ENCODE results near the gene DUS2. TPM values are rescaled to one million over a fixed set of nuclear protein-coding genes. Genes with fewer than 3 reads are reported as not detected.

Gene DUS2
- total RNA-seq, 1 experiment from 2014 or later, result 27.3 TPM

GRCh38 chr16:68096491-68096890, 73.4 kb downstream of the DUS2 start:
- ATAC-seq, result no peak
- Histone ChIP-seq H3K9me3 (ENCODE audit: control insufficient read depth in 1 of 2, insufficient read depth in 1 of 2, low read depth in 1 of 2, low read length in 2 of 2) (no peaks in the 10 kb centered on the region), H3K4me3 (replicated peaks in 1 of 2; ENCODE audit: low read depth in 1 of 2, low read length in 2 of 2) (no peak overlapping the region), H3K27ac (ENCODE audit: low read depth, low read length) (no peak overlapping the region), H2AFZ (ENCODE audit: low read depth, low read length, poor library complexity, severe bottlenecking) (no peak overlapping the region), H3K36me3 (ENCODE audit: control insufficient read depth in 1 of 2, insufficient read depth in 2 of 2, low read length in 2 of 2) (no peaks in the 10 kb centered on the region), H3K9ac (ENCODE audit: low read length) (no peak overlapping the region), H3K4me1 (ENCODE audit: control insufficient read depth in 1 of 2, insufficient read depth in 2 of 2, low read length in 2 of 2) (peaks cover 5 to 14% of the 10 kb centered on the region in 2 experiments; a peak in 3 of 4 replicates), H3K4me2 (ENCODE audit: low read length) (no peak overlapping the region), H3K79me2 (ENCODE audit: insufficient read depth, low read length) (peaks cover 85% of the 10 kb centered on the region), H3K9me2 (ENCODE audit: insufficient read depth) (no peaks in the 10 kb centered on the region), H3K27me3 (ENCODE audit: insufficient read depth, low read length) (no peaks in the 10 kb centered on the region), H4K20me1 (ENCODE audit: insufficient read depth) (peaks cover 9% of the 10 kb centered on the region; the same call in 1 of the 2 replicates)
- no TSS peak for BruUV-seq (replicated peaks)
- ChIA-PET POLR2A (interaction anchor here (0.9 kb wide), 1 partner anchor 10 kb away, joined by 3 read pairs; no protein-coding TSS in a partner anchor), RAD21 (ENCODE audit: low non-redundant PET in 1 of 2, low total read pairs in 2 of 2, uncharacterized antibody in 2 of 2, unreplicated experiment in 2 of 2) (no interaction called here), CTCF (no interaction called here)
- intact Hi-C loops (cut with micrococcal nuclease), result no loop called here
- DNase-seq (ENCODE audit: low read depth, low spot score), result no peak
- TF ChIP-seq POLR2AphosphoS5 (IDR thresholded peaks at IDR 0.05; ENCODE audit: low read depth, low read length) (no peak), REST (IDR thresholded peaks at IDR 0.05; ENCODE audit: low read depth) (no peak), ELF1 (IDR thresholded peaks at IDR 0.05; ENCODE audit: borderline replicate concordance, low read depth) (no peak), EZH2 (IDR thresholded peaks at IDR 0.05) (no peak), MAX (IDR thresholded peaks at IDR 0.05) (no peak), YY1 (IDR thresholded peaks at IDR 0.05; ENCODE audit: extremely low read depth, insufficient replicate concordance, low read depth, low read length) (no peak), FOSL1 (IDR thresholded peaks at IDR 0.05; ENCODE audit: low read depth) (no peak), JUND (IDR thresholded peaks at IDR 0.05) (no peak), ZFX (IDR thresholded peaks at IDR 0.05) (no peak), EGR1 (IDR thresholded peaks at IDR 0.05; ENCODE audit: low read depth) (no peak), SRF (IDR thresholded peaks at IDR 0.05; ENCODE audit: low read depth) (no peak), ZBTB33 (IDR thresholded peaks at IDR 0.05; ENCODE audit: extremely low read depth, insufficient replicate concordance, low read length) (no peak), POLR2A (IDR thresholded peaks at IDR 0.05; ENCODE audit: borderline replicate concordance, extremely low read depth, insufficient read depth, insufficient read length) (no peak), CEBPB (IDR thresholded peaks at IDR 0.05; ENCODE audit: low read depth) (no peak), SIN3A (IDR thresholded peaks at IDR 0.05; ENCODE audit: low read depth) (no peak), ZNF274 (IDR thresholded peaks at IDR 0.05; ENCODE audit: low read depth, low read length) (no peak), SP1 (IDR thresholded peaks at IDR 0.05; ENCODE audit: low read depth) (no peak), EZH2phosphoT487 (IDR thresholded peaks at IDR 0.05; ENCODE audit: borderline replicate concordance) (no peak), CBX3 (IDR thresholded peaks at IDR 0.05; ENCODE audit: low read depth) (no peak)

Data from HCT116 (cell line).